ENCODE measurements around the gene KCNC3.

Gene KCNC3

GRCh38 chr19:50276370-50277063 is 52.7 kb downstream of the KCNC3 start:
- no peak for DNase-seq (ENCODE audit: low spot score)

DNA sequence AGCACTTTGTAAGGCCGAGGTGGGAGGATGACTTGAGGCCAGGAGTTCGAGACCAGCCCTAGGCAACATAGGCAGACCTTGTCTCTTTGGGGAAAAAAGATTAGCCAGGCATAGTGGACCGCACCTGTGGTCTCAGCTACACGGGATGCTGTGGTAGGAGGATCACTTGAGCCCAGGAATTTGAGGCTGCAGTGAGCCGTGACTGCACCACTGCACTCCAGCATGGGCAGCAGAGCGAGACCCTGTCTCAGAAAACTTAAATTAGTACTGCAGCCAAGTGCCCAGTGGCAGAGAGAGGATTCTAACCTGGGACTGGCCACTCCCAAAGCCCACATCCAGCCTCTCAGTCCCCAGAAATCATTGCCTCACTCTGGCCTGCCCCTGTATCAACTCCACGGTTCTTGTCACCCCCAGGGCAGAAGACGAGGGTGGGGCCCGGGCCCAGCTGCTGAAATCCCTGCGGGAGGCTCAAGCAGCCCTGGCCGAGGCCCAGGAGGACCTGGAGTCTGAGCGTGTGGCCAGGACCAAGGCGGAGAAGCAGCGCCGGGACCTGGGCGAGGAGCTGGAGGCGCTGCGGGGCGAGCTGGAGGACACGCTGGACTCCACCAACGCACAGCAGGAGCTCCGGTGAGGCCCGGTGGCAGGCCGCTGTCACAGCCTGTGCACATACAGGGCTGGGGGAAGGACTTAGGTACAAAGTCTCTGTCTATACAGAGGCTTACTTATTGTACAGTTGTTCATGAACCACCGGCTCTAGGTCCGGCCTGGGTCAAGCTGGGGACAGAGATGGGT is 53.4 kb downstream of the KCNC3 start:
- DNase-seq (ENCODE audit: low spot score), result no peak

- no peak for DNase-seq (ENCODE audit: low spot score)
These were observed 55.4 kb downstream of the KCNC3 start for GRCh38 chr19:50273821-50274220.

DNA sequence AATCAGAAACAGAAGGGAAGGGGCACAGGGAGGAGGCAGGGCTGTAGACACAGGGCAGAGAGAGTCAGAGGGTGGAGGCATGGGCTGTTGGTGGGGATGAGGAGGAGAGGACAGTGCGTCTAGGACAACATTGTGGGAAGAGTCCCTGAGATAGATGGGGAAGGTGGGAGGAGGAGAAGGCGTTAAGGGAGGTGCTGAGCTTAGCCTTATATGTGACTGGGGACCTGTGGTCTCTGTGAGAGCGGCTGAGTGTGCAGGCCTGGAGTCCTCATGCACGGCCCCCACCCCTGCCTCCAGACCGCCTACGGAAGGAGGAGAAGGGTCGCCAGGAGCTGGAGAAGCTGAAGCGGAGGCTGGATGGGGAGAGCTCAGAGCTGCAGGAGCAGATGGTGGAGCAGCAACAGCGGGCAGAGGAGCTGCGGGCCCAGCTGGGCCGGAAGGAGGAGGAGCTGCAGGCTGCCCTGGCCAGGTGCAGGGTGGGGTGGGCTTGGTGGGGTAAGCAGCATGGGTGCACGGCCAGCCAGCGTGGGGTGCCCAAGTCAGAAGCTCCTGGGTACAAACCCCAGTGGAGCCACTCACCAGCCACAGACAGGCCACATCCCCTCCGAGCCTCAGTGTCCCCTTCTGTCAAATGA is 56.8 kb downstream of the KCNC3 start:
- no peak for DNase-seq (ENCODE audit: low spot score)

DNA sequence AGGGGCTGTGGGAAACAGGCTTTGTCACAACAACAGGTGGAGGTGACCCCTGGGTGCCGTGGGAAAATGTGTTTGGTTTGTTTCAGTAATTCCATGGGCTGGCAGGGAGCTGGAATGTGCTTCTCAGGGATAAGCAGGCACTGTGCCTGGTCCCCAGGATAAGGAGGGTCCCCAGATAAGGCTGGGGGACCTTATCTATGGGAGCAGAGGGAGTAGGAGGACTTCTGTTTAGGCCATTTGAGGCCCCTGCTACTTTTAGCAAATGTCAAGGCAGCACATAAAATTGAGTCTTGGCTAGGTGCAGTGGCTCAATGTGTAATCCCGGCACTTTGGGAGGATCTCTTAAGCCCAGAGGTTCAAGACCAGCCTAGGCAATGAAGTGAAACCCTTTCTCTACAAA is 59.5 kb downstream of the KCNC3 start:
- DNase-seq (ENCODE audit: low spot score), result no peak

GRCh38 chr19:50268501-50268900 is 60.7 kb downstream of the KCNC3 start:
- no peak for DNase-seq (ENCODE audit: low spot score)

- no peak for DNase-seq (ENCODE audit: low spot score)
These were observed 61.1 kb downstream of the KCNC3 start for GRCh38 chr19:50268041-50268440.

GRCh38 chr19:50266896-50267295 is 62.3 kb downstream of the KCNC3 start:
- DNase-seq (ENCODE audit: low spot score), result peak; percentile 33

- no peak for DNase-seq (ENCODE audit: low spot score)
These were observed 63.1 kb downstream of the KCNC3 start for GRCh38 chr19:50266041-50266440.

GRCh38 chr19:50264483-50265186 is 64.5 kb downstream of the KCNC3 start:
- peak; percentile 41 for DNase-seq (ENCODE audit: low spot score)

GRCh38 chr19:50263176-50263575 is 66.0 kb downstream of the KCNC3 start:
- no peak for DNase-seq (ENCODE audit: low spot score)

All from SW480 (cell line).